Cerebellar nuclear complex (tissue), 1 donor: ENCODE data around the gene MAN2B2.
A peak's percentile ranks its signal among the peaks of the same experiment; 100 is the strongest.
"Not testable (repeated sequence)": the region's sequence is repeated elsewhere in the genome, so short reads cannot be mapped to it uniquely, and the experiment has no call there.

Experiments
- DNase-seq, 2 experiments: peaks; one replicate each; lab custom pipeline; 2025; lab: John Stamatoyannopoulos, UW

The MAN2B2 gene

GRCh38 chr4:6617246-6617645, 42.3 kb downstream of the MAN2B2 start:
- no peak for DNase-seq

GRCh38 chr4:6618386-6619115, 43.6 kb downstream of the MAN2B2 start:
- no peak for DNase-seq

- no peak for DNase-seq
Measured at GRCh38 chr4:6619116-6619465, 44.1 kb downstream of the MAN2B2 start.

GRCh38 chr4:6619466-6620255, 44.7 kb downstream of the MAN2B2 start:
- no peak for DNase-seq

DNA sequence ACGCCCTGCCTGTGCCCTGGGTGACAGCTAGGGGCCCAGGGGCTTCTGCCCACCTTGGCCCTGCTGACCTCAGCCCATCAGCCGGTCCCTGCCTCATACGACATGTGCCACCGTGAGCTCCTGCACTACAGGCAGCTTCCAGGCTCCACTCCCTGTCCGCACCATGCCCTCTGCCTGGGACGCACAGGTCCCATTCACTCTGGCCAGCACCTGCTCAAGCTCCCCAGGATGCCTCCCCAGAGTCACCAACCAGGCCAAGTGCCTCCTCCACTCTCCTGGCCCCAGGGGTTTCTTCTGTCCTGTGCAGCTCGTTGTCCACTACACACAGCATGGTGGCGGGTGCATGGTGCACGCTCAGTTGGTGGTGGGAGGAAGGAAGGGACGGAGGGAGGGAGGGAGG, 45.3 kb downstream of the MAN2B2 start:
- no peak for DNase-seq

GRCh38 chr4:6620891-6621555, 46.0 kb downstream of the MAN2B2 start:
- no peak for DNase-seq

- no peak for DNase-seq
Measured at GRCh38 chr4:6621556-6621927, 46.6 kb downstream of the MAN2B2 start.

DNA sequence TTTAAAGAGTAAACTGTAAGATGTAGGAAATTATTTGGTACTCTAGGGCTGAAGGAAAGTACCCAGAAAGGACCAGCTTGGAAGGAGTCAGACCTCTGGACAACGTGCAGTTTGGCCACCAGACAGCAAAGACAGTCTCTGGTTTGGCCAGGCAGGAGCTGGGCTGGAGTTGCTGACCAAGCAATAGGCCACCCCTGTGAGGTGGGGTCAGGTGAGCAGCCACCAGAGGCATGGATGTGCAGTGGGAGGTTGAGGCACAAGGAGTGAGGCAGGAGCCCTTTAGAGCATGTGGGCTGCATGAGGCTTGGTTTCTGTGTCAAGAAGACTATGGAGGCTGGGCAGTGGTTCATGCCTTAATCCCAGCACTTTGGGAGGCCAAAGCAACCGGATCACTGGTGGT, 47.8 kb downstream of the MAN2B2 start:
- no peak for DNase-seq

DNA sequence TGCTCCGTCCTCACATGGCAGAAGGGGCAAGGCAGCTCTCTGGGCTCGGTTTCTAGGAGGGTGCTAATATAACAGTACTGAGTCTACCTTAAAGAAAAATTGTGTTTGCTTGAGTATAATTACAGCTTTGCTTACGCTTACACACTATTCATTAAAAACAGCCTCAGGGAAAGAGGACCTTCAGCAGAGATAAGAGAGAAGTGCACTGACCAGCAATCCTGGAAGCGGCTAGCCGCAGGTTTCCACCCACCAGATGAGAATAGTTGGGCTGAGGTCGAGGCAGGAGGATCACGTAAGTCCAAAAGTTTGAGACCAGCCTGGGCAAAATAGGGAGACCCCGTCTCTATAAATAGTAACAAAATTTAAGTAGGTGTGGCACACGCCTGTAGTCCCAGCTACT, 50.3 kb downstream of the MAN2B2 start:
- no peak for DNase-seq

DNA sequence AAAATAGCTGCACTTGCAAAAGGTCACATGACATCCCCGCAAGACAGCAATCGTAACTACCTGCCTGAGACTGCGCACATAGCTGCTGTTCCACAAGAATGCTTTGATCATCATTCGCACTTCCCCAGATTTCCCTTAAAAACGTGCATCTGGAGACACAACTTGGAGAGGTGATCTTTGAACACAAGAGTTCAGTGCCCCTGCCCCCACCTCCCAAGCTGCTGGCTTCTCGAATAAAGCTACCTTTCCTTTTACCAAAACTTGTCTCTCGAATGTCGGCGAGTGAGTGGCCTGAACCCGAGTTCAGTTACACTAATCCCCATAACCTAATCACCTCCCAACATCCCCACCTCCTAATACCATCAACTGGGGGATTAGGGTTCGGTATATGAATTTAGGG, 51.1 kb downstream of the MAN2B2 start:
- no peak for DNase-seq

GRCh38 chr4:6627832-6628231, 52.8 kb downstream of the MAN2B2 start:
- no peak for DNase-seq

- not testable (repeated sequence) for DNase-seq
Measured at GRCh38 chr4:6628484-6628883, 53.5 kb downstream of the MAN2B2 start.

GRCh38 chr4:6632125-6632524, 57.1 kb downstream of the MAN2B2 start:
- DNase-seq = no peak

- DNase-seq = no peak
Measured at GRCh38 chr4:6633091-6633906, 58.3 kb downstream of the MAN2B2 start.

DNA sequence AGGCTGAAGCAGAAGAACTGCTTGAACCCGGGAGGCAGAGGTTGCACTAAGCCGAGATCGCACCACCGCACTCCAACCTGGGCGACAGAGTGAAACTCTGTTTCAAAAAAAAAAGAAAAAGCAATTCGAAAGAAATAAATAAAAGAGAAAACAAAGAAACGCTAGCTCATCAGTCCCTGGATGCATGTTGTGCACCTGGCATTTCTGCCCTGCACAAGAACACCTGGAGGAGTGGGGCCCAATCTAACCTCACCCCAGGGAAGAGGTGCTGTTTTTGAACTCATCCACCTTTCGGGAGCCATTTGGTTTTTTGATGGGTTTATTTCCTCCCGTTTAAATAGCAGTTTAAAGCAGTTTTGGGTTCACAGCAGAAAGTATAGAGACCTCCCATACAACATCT, 59.8 kb downstream of the MAN2B2 start:
- no peak for DNase-seq

GRCh38 chr4:6639137-6639680, 64.2 kb downstream of the MAN2B2 start:
- DNase-seq = no peak

DNA sequence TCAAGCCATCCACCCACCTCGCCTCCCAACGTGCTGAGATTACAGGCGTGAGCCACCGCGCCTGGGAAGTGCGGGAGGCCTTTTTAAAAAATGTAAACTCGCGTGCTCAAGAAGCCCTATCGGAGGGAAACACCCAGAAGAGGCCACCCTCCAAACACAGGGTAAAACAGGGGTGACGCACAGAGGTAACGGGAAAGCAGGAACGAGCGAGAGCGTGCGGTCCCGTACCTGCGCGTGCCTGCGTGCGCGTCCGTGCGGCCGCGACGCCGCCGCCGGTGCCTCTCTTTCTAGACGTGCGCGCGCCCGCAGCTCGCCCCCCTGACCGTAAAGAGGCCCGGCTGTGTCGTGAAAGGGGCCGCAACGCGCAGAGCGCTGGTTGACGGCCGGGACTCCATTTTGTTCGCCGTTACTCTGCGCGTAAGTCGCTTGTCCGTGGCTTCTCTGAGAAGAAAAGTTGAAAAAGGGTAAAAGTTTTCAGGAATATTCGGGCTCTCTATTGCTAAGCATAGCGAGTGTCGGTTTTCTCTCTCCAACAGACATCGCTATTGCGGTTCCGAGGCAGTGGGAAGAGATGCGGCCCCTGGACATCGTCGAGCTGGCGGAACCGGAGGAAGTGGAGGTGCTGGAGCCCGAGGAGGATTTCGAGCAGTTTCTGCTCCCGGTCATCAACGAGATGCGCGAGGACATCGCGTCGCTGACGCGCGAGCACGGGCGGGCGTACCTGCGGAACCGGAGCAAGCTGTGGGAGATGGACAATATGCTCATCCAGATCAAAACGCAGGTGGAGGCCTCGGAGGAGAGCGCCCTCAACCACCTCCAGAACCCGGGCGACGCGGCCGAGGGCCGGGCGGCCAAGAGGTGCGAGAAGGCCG, 65.5 kb downstream of the MAN2B2 start, which contains the start of gene MRFAP1:
Gene MRFAP1 (plus strand): TSS at position 394 of the 872 bp plus-strand sequence. CDS start 178 bp downstream, at position 572.
- DNase-seq = peak in 1 of 2 experiments; percentile 46

- DNase-seq = no peak
Measured at GRCh38 chr4:6641164-6641970, 66.4 kb downstream of the MAN2B2 start.

- DNase-seq = no peak
Measured at GRCh38 chr4:6641971-6642320, 67.0 kb downstream of the MAN2B2 start.
